K562 (cell line): ENCODE data around the gene SYT13. TPM values are rescaled to one million over a fixed set of nuclear protein-coding genes. Genes with fewer than 3 reads are reported as not detected.

Experiments used
- ASH1L ChIP-seq: fragments of 450-650 bp; IDR thresholded peaks from 2 replicates; pipeline ENCODE4 v1.6.1; 2018; ENCODE audit warnings: borderline replicate concordance, mild to moderate bottlenecking, low read depth; ENCODE audit not compliant: partially characterized antibody
- CAMTA2 ChIP-seq: fragments of 250-450 bp; sonication (Bioruptor Pico); conservative IDR thresholded peaks from 2 replicates; pipeline ENCODE4 v1.5.1; 2022
- CTCF ChIP-seq, 3 experiments: IDR thresholded peaks in 2 of 3; conservative IDR thresholded peaks in 1 of 3; 2 replicates each; pipeline ENCODE4 v1.5.1; 2011 to 2012; ENCODE audit warnings: low read length in 3 of 3, mild to moderate bottlenecking in 3 of 3, control low read depth in 2 of 3, improper control_type of control experiment in 1 of 3, inconsistent platforms in 1 of 3, low read depth in 1 of 3, mixed read lengths in 1 of 3, moderate library complexity in 1 of 3; ENCODE audit not compliant: insufficient read depth in 2 of 3
- DIDO1 ChIP-seq: fragments of 450-650 bp; IDR thresholded peaks from 2 replicates; pipeline ENCODE4 v1.6.1; 2016; ENCODE audit warnings: low read depth, missing biosample characterization, missing genetic modification characterization
- EGR1 ChIP-seq: fragments of 450-650 bp; conservative IDR thresholded peaks from 2 replicates; pipeline ENCODE4 v1.6.1; 2017; ENCODE audit warnings: mild to moderate bottlenecking
- EP400 ChIP-seq: fragments of 450-650 bp; IDR thresholded peaks from 2 replicates; pipeline ENCODE4 v1.6.1; 2017; ENCODE audit warnings: antibody characterized with exemption, mild to moderate bottlenecking, moderate library complexity
- FOXA3 ChIP-seq, 2 experiments: fragments of 450-650 bp in 1 of 2; sonication (generic) in 1 of 2; formaldehyde crosslinking; IDR thresholded peaks in 1 of 2; conservative IDR thresholded peaks in 1 of 2; 2 replicates each; pipeline versions ENCODE4 v1.4.0 to v1.8.0; 2020 to 2022; ENCODE audit warnings: mild to moderate bottlenecking in 2 of 2, missing genetic modification reagents in 1 of 2
- HDAC6 ChIP-seq: IDR thresholded peaks from 2 replicates; pipeline ENCODE4 v1.6.1; 2012; ENCODE audit warnings: low read depth, mild to moderate bottlenecking, control low read depth, inconsistent platforms, low read length, moderate library complexity
- JUNB ChIP-seq: fragments of 450-650 bp; formaldehyde crosslinking; conservative IDR thresholded peaks from 2 replicates; pipeline ENCODE4 v1.4.0; 2020; ENCODE audit warnings: mild to moderate bottlenecking
- L3MBTL2 ChIP-seq: fragments of 450-650 bp; IDR thresholded peaks from 2 replicates; pipeline ENCODE4 v1.6.1; 2016; ENCODE audit warnings: mild to moderate bottlenecking, moderate library complexity
- MCM5 ChIP-seq: fragments of 450-650 bp; IDR thresholded peaks from 2 replicates; pipeline ENCODE4 v1.6.1; 2016; ENCODE audit warnings: low read depth
- RFX5 ChIP-seq: IDR thresholded peaks from 2 replicates; pipeline ENCODE4 v1.6.1; 2011; ENCODE audit warnings: low read depth, mild to moderate bottlenecking, improper control_type of control experiment, low read length
- SNRNP70 ChIP-seq: fragments of 200-400 bp; formaldehyde crosslinking; optimal IDR thresholded peaks from 2 replicates; pipeline ENCODE3; 2017; ENCODE audit warnings: low read depth, low read length
- THAP7 ChIP-seq: fragments of 250-450 bp; sonication (Bioruptor Pico); IDR thresholded peaks from 2 replicates; pipeline ENCODE4 v1.5.0; 2021
- YBX1 ChIP-seq: fragments of 450-650 bp; IDR thresholded peaks from 2 replicates; pipeline ENCODE4 v1.7.1; 2016; ENCODE audit warnings: mild to moderate bottlenecking
- ZBTB17 ChIP-seq: fragments of 450-650 bp; formaldehyde crosslinking; IDR thresholded peaks from 2 replicates; pipeline ENCODE4 v1.4.0; 2020; ENCODE audit warnings: mild to moderate bottlenecking
- ZBTB8A ChIP-seq: fragments of 450-650 bp; IDR thresholded peaks from 2 replicates; pipeline ENCODE4 v1.6.1; 2018; ENCODE audit warnings: mild to moderate bottlenecking, moderate library complexity; ENCODE audit not compliant: partially characterized antibody
- ZNF121 ChIP-seq: sonication (generic); formaldehyde crosslinking; conservative IDR thresholded peaks from 2 replicates; pipeline ENCODE4 v1.8.0; 2022; ENCODE audit warnings: missing genetic modification reagents
- ZNF146 ChIP-seq: IDR thresholded peaks from one replicate; pipeline ENCODE4 v1.6.1; 2018; ENCODE audit warnings: missing compliant biosample characterization; ENCODE audit not compliant: unreplicated experiment
- ZNF3 ChIP-seq: fragments of 250-450 bp; sonication (Bioruptor Pico); IDR thresholded peaks from 2 replicates; pipeline ENCODE4 v1.5.0; 2021; ENCODE audit warnings: mild to moderate bottlenecking, moderate library complexity
- ZNF57 ChIP-seq: fragments of 450-650 bp; formaldehyde crosslinking; IDR thresholded peaks from 2 replicates; pipeline ENCODE4 v1.4.0; 2020; ENCODE audit warnings: mild to moderate bottlenecking, moderate library complexity
- ZNF717 ChIP-seq: fragments of 250-450 bp; sonication (Bioruptor Pico); IDR thresholded peaks from 2 replicates; pipeline ENCODE4 v1.5.0; 2021
- polyA plus RNA-seq, 8 experiments: library from polyadenylated mRNA; depleted of rRNA in 4 of 8; stranded (reverse) in 5 of 8; unstranded in 3 of 8; fragments of >200 nt; fragmentation: Nextera tagmentation in 2 of 8; fragmentation: Illumina TruSeq in 1 of 8; extraction: Ambion mirVana in 2 of 8; extraction: Trizol in 1 of 8; gene quantifications; 2 replicates each; pipeline versions ENCODE4 v1.2.1 to v1.2.3, GENCODE V29; 2011 to 2014; ENCODE audit warnings: inconsistent platforms in 1 of 8, missing spikeins in 1 of 8
- total RNA-seq, 7 experiments: library from RNA; depleted of rRNA in 6 of 7; stranded (reverse); fragments of >200 nt in 6 of 7; fragmentation: Illumina TruSeq in 2 of 7; extraction: Trizol in 2 of 7; gene quantifications; 2 replicates each; pipeline versions ENCODE4 v1.2.1 to v1.2.3, GENCODE V29; 2011 to 2021; ENCODE audit warnings: low replicate concordance in 1 of 7
- TF ChIP-seq, protein P1 (sequence below): fragments of 450-650 bp; IDR thresholded peaks from 2 replicates; pipeline ENCODE4 v1.7.0; 2016; ENCODE audit warnings: borderline replicate concordance
- TF ChIP-seq, protein P2 (sequence below): IDR thresholded peaks from 2 replicates; pipeline ENCODE4 v1.6.1; 2011; ENCODE audit warnings: borderline replicate concordance, low read depth, mild to moderate bottlenecking, moderate library complexity, low read length; ENCODE audit not compliant: insufficient read depth, poor library complexity, severe bottlenecking

The SYT13 gene
- total and polyA plus RNA-seq, 9 of the 15 experiments (the other 6 are each of a cell fraction or from before 2014, with no cell fraction given) = under 0.01 to 0.13 (median 0.08) TPM; not detected in 2

DNA sequence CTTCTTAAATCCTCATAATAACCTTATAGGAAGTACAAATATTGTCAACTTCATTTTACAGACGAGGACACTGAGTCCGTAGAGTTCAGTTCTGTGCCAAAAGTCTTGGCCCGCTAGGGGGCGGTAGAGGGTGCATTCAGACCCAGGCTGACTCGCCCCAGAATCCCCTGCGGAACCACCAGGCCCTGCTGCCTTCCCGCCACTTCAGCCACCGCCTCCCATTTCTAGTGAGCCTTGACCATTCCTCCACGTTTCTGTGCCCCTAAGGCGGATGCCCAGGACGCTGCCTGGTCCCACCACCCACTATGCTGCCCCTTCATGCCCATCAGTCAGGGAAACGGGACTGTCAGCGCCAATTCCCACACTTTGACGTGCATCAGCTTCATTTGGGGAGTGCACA is 19.1 kb downstream of the SYT13 start (continued):
- TF ChIP-seq DIDO1 (peak; percentile 68; the same call in 1 of the 2 replicates), ZBTB8A (no peak), JUNB (CRISPR knock-in tag) (no peak), YBX1 (no peak), THAP7 (CRISPR knock-in tag) (no peak), MCM5 (no peak), SNRNP70 (no peak), EGR1 (no peak), L3MBTL2 (peak; percentile 87), ZBTB17 (CRISPR knock-in tag) (no peak), ZNF3 (CRISPR knock-in tag) (no peak), CAMTA2 (CRISPR knock-in tag) (no peak), EP400 (no peak), ZNF57 (CRISPR knock-in tag) (no peak), RFX5 (no peak), HDAC6 (no peak), FOXA3 (CRISPR knock-in tag; conservative IDR thresholded peaks at IDR 0.05 in 1 of 2, IDR thresholded peaks at IDR 0.05 in 1 of 2) (no peak), CTCF (IDR thresholded peaks at IDR 0.05 in 2 of 3, conservative IDR thresholded peaks at IDR 0.05 in 1 of 3; ENCODE audit: insufficient read depth in 2 of 3, low read depth in 1 of 3, low read length in 3 of 3) (peak; percentile 57 to 77 (median 64)), ZNF146 (CRISPR knock-in tag) (no peak), ASH1L (no peak), ZNF121 (CRISPR knock-in tag) (no peak), ZNF717 (CRISPR knock-in tag) (no peak)
- TF ChIP-seq, protein P1, sequence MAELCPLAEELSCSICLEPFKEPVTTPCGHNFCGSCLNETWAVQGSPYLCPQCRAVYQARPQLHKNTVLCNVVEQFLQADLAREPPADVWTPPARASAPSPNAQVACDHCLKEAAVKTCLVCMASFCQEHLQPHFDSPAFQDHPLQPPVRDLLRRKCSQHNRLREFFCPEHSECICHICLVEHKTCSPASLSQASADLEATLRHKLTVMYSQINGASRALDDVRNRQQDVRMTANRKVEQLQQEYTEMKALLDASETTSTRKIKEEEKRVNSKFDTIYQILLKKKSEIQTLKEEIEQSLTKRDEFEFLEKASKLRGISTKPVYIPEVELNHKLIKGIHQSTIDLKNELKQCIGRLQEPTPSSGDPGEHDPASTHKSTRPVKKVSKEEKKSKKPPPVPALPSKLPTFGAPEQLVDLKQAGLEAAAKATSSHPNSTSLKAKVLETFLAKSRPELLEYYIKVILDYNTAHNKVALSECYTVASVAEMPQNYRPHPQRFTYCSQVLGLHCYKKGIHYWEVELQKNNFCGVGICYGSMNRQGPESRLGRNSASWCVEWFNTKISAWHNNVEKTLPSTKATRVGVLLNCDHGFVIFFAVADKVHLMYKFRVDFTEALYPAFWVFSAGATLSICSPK = no peak
- TF ChIP-seq, protein P2, sequence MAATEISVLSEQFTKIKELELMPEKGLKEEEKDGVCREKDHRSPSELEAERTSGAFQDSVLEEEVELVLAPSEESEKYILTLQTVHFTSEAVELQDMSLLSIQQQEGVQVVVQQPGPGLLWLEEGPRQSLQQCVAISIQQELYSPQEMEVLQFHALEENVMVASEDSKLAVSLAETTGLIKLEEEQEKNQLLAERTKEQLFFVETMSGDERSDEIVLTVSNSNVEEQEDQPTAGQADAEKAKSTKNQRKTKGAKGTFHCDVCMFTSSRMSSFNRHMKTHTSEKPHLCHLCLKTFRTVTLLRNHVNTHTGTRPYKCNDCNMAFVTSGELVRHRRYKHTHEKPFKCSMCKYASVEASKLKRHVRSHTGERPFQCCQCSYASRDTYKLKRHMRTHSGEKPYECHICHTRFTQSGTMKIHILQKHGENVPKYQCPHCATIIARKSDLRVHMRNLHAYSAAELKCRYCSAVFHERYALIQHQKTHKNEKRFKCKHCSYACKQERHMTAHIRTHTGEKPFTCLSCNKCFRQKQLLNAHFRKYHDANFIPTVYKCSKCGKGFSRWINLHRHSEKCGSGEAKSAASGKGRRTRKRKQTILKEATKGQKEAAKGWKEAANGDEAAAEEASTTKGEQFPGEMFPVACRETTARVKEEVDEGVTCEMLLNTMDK = peak; percentile 65
